Measurements from ENCODE around the gene PAPSS1.

- TF ChIP-seq EZH2 (IDR thresholded peaks at IDR 0.05; ENCODE audit: low read depth, unreplicated experiment): no peak
- TF ChIP-seq, protein P1, sequence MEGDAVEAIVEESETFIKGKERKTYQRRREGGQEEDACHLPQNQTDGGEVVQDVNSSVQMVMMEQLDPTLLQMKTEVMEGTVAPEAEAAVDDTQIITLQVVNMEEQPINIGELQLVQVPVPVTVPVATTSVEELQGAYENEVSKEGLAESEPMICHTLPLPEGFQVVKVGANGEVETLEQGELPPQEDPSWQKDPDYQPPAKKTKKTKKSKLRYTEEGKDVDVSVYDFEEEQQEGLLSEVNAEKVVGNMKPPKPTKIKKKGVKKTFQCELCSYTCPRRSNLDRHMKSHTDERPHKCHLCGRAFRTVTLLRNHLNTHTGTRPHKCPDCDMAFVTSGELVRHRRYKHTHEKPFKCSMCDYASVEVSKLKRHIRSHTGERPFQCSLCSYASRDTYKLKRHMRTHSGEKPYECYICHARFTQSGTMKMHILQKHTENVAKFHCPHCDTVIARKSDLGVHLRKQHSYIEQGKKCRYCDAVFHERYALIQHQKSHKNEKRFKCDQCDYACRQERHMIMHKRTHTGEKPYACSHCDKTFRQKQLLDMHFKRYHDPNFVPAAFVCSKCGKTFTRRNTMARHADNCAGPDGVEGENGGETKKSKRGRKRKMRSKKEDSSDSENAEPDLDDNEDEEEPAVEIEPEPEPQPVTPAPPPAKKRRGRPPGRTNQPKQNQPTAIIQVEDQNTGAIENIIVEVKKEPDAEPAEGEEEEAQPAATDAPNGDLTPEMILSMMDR (conservative IDR thresholded peaks at IDR 0.05; ENCODE audit: low read depth in 2 of 2): no peak
- TF ChIP-seq POLR2AphosphoS5 (IDR thresholded peaks at IDR 0.05; ENCODE audit: low read depth): no peak
- TF ChIP-seq, protein P2, sequence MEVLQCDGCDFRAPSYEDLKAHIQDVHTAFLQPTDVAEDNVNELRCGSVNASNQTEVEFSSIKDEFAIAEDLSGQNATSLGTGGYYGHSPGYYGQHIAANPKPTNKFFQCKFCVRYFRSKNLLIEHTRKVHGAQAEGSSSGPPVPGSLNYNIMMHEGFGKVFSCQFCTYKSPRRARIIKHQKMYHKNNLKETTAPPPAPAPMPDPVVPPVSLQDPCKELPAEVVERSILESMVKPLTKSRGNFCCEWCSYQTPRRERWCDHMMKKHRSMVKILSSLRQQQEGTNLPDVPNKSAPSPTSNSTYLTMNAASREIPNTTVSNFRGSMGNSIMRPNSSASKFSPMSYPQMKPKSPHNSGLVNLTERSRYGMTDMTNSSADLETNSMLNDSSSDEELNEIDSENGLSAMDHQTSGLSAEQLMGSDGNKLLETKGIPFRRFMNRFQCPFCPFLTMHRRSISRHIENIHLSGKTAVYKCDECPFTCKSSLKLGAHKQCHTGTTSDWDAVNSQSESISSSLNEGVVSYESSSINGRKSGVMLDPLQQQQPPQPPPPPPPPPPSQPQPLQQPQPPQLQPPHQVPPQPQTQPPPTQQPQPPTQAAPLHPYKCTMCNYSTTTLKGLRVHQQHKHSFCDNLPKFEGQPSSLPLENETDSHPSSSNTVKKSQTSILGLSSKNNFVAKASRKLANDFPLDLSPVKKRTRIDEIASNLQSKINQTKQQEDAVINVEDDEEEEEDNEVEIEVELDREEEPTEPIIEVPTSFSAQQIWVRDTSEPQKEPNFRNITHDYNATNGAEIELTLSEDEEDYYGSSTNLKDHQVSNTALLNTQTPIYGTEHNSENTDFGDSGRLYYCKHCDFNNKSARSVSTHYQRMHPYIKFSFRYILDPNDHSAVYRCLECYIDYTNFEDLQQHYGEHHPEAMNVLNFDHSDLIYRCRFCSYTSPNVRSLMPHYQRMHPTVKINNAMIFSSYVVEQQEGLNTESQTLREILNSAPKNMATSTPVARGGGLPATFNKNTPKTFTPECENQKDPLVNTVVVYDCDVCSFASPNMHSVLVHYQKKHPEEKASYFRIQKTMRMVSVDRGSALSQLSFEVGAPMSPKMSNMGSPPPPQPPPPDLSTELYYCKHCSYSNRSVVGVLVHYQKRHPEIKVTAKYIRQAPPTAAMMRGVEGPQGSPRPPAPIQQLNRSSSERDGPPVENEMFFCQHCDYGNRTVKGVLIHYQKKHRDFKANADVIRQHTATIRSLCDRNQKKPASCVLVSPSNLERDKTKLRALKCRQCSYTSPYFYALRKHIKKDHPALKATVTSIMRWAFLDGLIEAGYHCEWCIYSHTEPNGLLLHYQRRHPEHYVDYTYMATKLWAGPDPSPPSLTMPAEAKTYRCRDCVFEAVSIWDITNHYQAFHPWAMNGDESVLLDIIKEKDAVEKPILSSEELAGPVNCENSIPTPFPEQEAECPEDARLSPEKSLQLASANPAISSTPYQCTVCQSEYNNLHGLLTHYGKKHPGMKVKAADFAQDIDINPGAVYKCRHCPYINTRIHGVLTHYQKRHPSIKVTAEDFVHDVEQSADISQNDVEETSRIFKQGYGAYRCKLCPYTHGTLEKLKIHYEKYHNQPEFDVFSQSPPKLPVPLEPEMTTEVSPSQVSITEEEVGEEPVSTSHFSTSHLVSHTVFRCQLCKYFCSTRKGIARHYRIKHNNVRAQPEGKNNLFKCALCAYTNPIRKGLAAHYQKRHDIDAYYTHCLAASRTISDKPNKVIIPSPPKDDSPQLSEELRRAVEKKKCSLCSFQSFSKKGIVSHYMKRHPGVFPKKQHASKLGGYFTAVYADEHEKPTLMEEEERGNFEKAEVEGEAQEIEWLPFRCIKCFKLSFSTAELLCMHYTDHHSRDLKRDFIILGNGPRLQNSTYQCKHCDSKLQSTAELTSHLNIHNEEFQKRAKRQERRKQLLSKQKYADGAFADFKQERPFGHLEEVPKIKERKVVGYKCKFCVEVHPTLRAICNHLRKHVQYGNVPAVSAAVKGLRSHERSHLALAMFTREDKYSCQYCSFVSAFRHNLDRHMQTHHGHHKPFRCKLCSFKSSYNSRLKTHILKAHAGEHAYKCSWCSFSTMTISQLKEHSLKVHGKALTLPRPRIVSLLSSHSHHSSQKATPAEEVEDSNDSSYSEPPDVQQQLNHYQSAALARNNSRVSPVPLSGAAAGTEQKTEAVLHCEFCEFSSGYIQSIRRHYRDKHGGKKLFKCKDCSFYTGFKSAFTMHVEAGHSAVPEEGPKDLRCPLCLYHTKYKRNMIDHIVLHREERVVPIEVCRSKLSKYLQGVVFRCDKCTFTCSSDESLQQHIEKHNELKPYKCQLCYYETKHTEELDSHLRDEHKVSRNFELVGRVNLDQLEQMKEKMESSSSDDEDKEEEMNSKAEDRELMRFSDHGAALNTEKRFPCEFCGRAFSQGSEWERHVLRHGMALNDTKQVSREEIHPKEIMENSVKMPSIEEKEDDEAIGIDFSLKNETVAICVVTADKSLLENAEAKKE (CRISPR knock-in tag; IDR thresholded peaks at IDR 0.05): no peak
- no peak for TF ChIP-seq EZH2phosphoT487 (IDR thresholded peaks at IDR 0.05; ENCODE audit: unreplicated experiment)
- TF ChIP-seq JUNB (IDR thresholded peaks at IDR 0.05; ENCODE audit: unreplicated experiment): no peak
- TF ChIP-seq, protein P3, sequence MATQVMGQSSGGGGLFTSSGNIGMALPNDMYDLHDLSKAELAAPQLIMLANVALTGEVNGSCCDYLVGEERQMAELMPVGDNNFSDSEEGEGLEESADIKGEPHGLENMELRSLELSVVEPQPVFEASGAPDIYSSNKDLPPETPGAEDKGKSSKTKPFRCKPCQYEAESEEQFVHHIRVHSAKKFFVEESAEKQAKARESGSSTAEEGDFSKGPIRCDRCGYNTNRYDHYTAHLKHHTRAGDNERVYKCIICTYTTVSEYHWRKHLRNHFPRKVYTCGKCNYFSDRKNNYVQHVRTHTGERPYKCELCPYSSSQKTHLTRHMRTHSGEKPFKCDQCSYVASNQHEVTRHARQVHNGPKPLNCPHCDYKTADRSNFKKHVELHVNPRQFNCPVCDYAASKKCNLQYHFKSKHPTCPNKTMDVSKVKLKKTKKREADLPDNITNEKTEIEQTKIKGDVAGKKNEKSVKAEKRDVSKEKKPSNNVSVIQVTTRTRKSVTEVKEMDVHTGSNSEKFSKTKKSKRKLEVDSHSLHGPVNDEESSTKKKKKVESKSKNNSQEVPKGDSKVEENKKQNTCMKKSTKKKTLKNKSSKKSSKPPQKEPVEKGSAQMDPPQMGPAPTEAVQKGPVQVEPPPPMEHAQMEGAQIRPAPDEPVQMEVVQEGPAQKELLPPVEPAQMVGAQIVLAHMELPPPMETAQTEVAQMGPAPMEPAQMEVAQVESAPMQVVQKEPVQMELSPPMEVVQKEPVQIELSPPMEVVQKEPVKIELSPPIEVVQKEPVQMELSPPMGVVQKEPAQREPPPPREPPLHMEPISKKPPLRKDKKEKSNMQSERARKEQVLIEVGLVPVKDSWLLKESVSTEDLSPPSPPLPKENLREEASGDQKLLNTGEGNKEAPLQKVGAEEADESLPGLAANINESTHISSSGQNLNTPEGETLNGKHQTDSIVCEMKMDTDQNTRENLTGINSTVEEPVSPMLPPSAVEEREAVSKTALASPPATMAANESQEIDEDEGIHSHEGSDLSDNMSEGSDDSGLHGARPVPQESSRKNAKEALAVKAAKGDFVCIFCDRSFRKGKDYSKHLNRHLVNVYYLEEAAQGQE (IDR thresholded peaks at IDR 0.05; ENCODE audit: unreplicated experiment): no peak
- TF ChIP-seq CREB1 (CRISPR knock-in tag; IDR thresholded peaks at IDR 0.05; ENCODE audit: low read depth): no peak
Measured at GRCh38 chr4:107714256-107714655, 5.8 kb downstream of the PAPSS1 start.
